DND-41 (cell line): ENCODE results near the gene SENP8.

ENCODE experiments used
- ATAC-seq: fragments of 200-7000 bp; cut with Tn5 transposase; 3 replicates; pipeline ENCODE4 v1.9.1; 2021; ENCODE audit warnings: low read depth; ENCODE audit not compliant: insufficient read depth
- DNase-seq: peaks from one replicate; pipeline ENCODE4 v3.0.0-alpha.2; 2020
- H2AFZ ChIP-seq: 2 replicates; pipeline ENCODE4 v1.6.0; 2012; ENCODE audit warnings: low read depth, low read length
- H3K27ac ChIP-seq: 2 replicates; pipeline ENCODE4 v1.5.1; 2012; ENCODE audit warnings: low read length, inconsistent platforms
- H3K27me3 ChIP-seq: fragments of 200-600 bp; sonication (generic); 2 replicates; pipeline ENCODE4 v1.6.0; 2012; ENCODE audit warnings: low read length, mild to moderate bottlenecking, inconsistent platforms; ENCODE audit not compliant: insufficient read depth, poor library complexity
- H3K36me3 ChIP-seq: 2 replicates; pipeline ENCODE4 v1.5.1; 2012; ENCODE audit warnings: low read length, inconsistent platforms; ENCODE audit not compliant: insufficient read depth
- H3K4me1 ChIP-seq: 2 replicates; pipeline ENCODE4 v1.5.1; 2012; ENCODE audit warnings: mild to moderate bottlenecking, low read length; ENCODE audit not compliant: insufficient read depth
- H3K4me2 ChIP-seq: 2 replicates; pipeline ENCODE4 v1.6.0; 2012; ENCODE audit warnings: mild to moderate bottlenecking, moderate library complexity, low read length, inconsistent platforms; ENCODE audit not compliant: insufficient read depth
- H3K4me3 ChIP-seq, 2 experiments: fragments of 200-600 bp in 1 of 2; shearing (Covaris generic) in 1 of 2; 2 replicates each; pipeline ENCODE4 v1.5.1; 2012 to 2016; ENCODE audit warnings: inconsistent platforms in 2 of 2, low read length in 2 of 2, mild to moderate bottlenecking in 2 of 2, low read depth in 1 of 2, moderate library complexity in 1 of 2
- H3K79me2 ChIP-seq: 2 replicates; pipeline ENCODE4 v1.6.0; 2012; ENCODE audit warnings: low read length, inconsistent platforms; ENCODE audit not compliant: insufficient read depth
- H3K9ac ChIP-seq: 2 replicates; pipeline ENCODE4 v1.6.0; 2012; ENCODE audit warnings: low read depth, mild to moderate bottlenecking, inconsistent platforms, low read length, moderate library complexity
- H3K9me3 ChIP-seq: 2 replicates; pipeline ENCODE4 v1.5.1; 2012; ENCODE audit warnings: low read length, moderate library complexity, mild to moderate bottlenecking, inconsistent platforms; ENCODE audit not compliant: insufficient read depth, severe bottlenecking
- H4K20me1 ChIP-seq: 2 replicates; pipeline ENCODE4 v1.6.0; 2012; ENCODE audit warnings: low read length; ENCODE audit not compliant: insufficient read depth
- EZH2 ChIP-seq: IDR thresholded peaks from 3 replicates; pipeline ENCODE4 v1.6.1; 2012; ENCODE audit warnings: borderline replicate concordance, low read depth, mild to moderate bottlenecking, moderate library complexity, low read length, inconsistent platforms; ENCODE audit not compliant: severe bottlenecking
- TF ChIP-seq, protein P1 (sequence below): IDR thresholded peaks from 2 replicates; pipeline ENCODE4 v1.5.1; 2012; ENCODE audit warnings: borderline replicate concordance, low read length, moderate library complexity, mild to moderate bottlenecking; ENCODE audit not compliant: poor library complexity, severe bottlenecking; ENCODE audit errors: extremely low read depth

SENP8 gene

DNA sequence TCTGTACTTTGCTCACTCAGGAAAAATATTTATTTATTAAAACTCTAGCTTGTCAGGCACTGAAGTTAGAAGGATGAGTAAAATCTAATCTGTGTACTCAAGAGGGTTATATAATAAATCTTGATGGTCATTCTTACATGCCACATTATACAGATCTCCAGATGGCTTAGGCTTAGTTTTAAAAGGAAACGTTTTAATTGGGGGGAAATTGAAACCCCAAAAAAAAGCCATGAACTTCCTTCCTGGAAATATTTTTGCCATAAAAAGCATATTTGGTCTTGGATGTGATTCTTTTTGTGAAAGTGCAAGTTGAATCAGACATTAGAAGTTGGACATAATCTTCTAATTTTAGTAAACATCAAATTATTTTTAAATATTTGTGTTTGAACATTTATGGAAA lies 6.0 kb downstream of the SENP8 start:
- Histone ChIP-seq H4K20me1 (no peaks in the 10 kb centered on the region), H3K4me3 (no peak overlapping the region), H3K9ac (no peak overlapping the region), H2AFZ (no peak overlapping the region), H3K4me2 (no peak overlapping the region), H3K27me3 (no peaks in the 10 kb centered on the region), H3K4me1 (peaks cover 6% of the 10 kb centered on the region), H3K79me2 (peaks cover under 1% of the 10 kb centered on the region), H3K9me3 (no peaks in the 10 kb centered on the region), H3K36me3 (no peaks in the 10 kb centered on the region), H3K27ac (no peak overlapping the region)
- TF ChIP-seq EZH2: no peak
- TF ChIP-seq, protein P1, sequence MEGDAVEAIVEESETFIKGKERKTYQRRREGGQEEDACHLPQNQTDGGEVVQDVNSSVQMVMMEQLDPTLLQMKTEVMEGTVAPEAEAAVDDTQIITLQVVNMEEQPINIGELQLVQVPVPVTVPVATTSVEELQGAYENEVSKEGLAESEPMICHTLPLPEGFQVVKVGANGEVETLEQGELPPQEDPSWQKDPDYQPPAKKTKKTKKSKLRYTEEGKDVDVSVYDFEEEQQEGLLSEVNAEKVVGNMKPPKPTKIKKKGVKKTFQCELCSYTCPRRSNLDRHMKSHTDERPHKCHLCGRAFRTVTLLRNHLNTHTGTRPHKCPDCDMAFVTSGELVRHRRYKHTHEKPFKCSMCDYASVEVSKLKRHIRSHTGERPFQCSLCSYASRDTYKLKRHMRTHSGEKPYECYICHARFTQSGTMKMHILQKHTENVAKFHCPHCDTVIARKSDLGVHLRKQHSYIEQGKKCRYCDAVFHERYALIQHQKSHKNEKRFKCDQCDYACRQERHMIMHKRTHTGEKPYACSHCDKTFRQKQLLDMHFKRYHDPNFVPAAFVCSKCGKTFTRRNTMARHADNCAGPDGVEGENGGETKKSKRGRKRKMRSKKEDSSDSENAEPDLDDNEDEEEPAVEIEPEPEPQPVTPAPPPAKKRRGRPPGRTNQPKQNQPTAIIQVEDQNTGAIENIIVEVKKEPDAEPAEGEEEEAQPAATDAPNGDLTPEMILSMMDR: no peak
- no peak for ATAC-seq
- no peak for DNase-seq

- Histone ChIP-seq H3K27ac (no peak overlapping the region), H3K36me3 (no peaks in the 10 kb centered on the region), H3K9me3 (no peaks in the 10 kb centered on the region), H2AFZ (no peak overlapping the region), H3K4me2 (no peak overlapping the region), H3K9ac (no peak overlapping the region), H3K4me1 (no peaks in the 10 kb centered on the region), H3K4me3 (no peak overlapping the region), H3K79me2 (no peaks in the 10 kb centered on the region), H3K27me3 (no peaks in the 10 kb centered on the region), H4K20me1 (no peaks in the 10 kb centered on the region)
- ATAC-seq (no peak), DNase-seq (no peak)
- TF ChIP-seq, protein P1: no peak
- no peak for TF ChIP-seq EZH2
These were observed 9.6 kb downstream of the SENP8 start for GRCh38 chr15:72127724-72128322.

DNA sequence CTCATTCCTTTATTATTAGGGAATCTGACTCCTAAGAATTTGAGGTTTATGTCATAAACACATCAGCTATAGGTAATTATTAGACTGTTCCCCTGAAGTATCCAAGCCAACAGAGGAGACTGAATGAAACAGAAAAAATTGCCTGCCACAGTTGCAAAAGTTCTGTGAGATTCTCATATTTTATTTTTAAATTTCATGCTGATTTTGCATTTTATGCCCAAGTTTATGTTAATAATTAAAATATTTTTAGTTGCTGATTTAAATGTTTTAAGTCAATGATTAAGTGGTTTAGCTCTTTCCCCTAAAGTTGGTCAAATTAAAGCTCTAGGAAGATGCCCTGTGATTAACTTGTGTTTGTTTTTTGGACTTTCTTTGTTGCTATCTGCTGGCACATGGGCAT lies 10.2 kb downstream of the SENP8 start:
- ATAC-seq (no peak), DNase-seq (no peak)
- H3K36me3 ChIP-seq: no peaks in the 10 kb centered on the region
- H3K79me2 ChIP-seq: no peaks in the 10 kb centered on the region
- no peaks in the 10 kb centered on the region for H3K27me3 ChIP-seq
- no peak for TF ChIP-seq EZH2
- TF ChIP-seq, protein P1: no peak
- H4K20me1 ChIP-seq: no peaks in the 10 kb centered on the region
- H3K9ac ChIP-seq: no peak overlapping the region
- H3K4me3 ChIP-seq: no peak overlapping the region
- no peak overlapping the region for H2AFZ ChIP-seq
- H3K4me2 ChIP-seq: no peak overlapping the region
- no peaks in the 10 kb centered on the region for H3K4me1 ChIP-seq
- H3K9me3 ChIP-seq: no peaks in the 10 kb centered on the region
- no peak overlapping the region for H3K27ac ChIP-seq

DNA sequence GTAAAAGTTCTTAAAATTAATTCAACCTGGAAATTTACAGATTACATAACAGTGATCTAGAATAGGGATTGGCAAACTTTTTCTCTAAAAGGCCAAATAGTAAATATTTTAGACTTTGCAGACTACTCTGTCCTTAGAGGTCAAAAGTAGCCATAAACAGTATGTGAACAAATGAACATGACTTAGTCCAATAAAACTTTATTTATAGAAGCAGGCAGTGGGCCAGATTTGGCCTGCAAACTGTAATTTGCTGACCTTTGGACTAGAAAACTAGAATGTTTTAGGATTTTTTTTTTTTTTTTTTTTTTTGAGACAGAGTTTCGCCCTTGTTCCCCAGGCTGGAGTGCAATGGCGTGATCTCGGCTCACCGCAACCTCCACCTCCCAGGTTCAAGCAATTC lies 12.1 kb downstream of the SENP8 start:
- no peak overlapping the region for H3K4me2 ChIP-seq
- no peak overlapping the region for H3K4me3 ChIP-seq
- ATAC-seq (no peak), DNase-seq (no peak)
- no peak overlapping the region for H3K9ac ChIP-seq
- no peaks in the 10 kb centered on the region for H3K4me1 ChIP-seq
- no peaks in the 10 kb centered on the region for H3K27me3 ChIP-seq
- no peak overlapping the region for H3K27ac ChIP-seq
- H3K36me3 ChIP-seq: no peaks in the 10 kb centered on the region
- no peaks in the 10 kb centered on the region for H4K20me1 ChIP-seq
- TF ChIP-seq EZH2: no peak
- TF ChIP-seq, protein P1: no peak
- no peaks in the 10 kb centered on the region for H3K79me2 ChIP-seq
- H2AFZ ChIP-seq: no peak overlapping the region
- no peaks in the 10 kb centered on the region for H3K9me3 ChIP-seq
